ENCODE measurements around the gene CACNG4.
"Not testable (repeated sequence)": the region's sequence is repeated elsewhere in the genome, so short reads cannot be mapped to it uniquely, and the experiment has no call there.

Gene CACNG4

GRCh38 chr17:66966298-66966697 is 1.8 kb downstream of the CACNG4 start:
- no peak for DNase-seq

DNA sequence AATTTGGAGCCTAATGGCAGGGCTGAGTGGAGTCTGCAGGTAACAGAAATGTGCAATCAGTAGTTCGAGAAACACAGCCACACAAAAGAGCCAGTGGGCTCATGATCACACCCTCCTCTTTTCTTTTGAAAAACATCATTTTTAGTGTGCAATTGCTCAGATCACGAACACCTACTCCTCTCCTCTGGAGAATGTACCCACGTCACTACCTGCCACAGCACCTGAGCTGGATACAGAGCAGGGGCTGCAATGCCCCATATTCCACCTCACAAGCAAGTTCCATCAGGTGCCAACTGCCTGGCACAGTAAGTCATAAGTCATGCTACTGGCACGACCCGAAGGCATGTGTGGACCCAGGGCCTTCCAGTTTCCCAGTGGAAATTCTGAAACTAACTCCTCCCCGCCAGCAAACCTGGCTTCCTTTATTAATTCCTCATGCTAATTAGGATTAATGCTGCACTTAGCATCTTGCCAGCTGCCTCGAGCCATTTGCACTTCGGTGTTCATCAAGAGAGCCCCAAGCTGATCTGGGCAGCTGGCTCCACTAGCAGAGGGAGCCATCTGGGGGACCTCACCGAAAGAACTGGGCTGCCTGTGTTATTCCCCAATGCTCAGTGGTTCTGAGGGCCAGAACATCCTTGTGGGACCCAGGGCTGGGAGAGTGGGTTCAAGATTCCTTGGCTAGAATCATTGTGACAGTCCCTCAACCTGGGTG is 2.4 kb downstream of the CACNG4 start:
- DNase-seq = no peak

DNA sequence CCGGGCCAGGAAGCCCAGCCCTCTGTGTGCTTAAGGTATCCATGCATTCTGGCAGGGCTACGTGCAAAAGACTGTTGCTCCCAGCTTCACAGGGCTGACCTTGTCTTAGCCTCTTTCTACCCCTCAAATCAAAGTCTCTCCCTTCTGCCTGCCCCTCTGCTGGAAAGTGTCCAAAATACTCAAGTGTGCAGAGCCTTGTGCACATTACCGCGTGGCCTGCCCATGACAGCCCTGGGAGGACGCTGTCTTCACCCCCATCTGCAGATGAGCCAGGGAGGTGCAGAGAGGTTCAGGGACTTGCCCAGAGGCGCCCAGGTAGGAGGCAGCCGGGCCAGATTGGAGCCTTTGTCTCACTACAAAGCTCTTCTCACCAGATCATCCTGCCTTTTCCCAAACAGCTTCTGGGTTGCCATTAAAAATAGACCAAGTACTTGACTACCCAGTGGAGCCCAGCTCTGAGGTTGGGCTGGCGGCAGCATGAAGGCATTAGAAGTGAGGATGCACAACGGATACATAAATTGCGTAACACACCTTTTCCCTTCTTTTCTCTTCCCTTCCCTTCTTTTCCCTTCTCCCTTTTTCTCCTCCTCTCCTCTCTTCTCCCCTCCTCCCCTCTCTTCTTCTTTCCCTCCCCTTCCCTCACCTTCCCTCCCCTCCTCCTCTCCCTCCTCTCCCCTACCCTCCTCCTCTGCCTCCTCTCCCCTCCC is 3.5 kb downstream of the CACNG4 start:
- DNase-seq = no peak

- DNase-seq = no peak
Observed at GRCh38 chr17:66968916-66969315, 4.4 kb downstream of the CACNG4 start.

DNA sequence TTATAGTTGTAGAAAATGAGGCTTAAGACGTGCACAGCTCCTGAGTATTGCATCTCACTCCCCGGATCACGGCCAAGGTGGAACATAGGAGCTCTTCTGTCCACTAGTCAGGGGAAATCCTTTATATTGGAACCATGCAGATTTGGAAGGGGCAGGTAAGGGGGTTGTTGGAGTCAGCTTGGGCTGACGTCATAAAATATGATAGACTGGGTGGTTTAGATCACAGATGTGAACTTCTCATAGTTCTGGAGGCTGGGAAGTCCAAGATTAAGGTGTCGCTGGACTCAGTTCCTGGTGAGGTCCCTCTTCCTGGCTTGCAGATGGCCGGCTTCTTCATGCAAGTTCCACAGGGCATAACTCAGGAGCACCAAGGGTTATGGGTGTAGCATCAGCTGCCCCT is 5.6 kb downstream of the CACNG4 start:
- DNase-seq = no peak

- DNase-seq = no peak
Observed at GRCh38 chr17:66970797-66971196, 6.3 kb downstream of the CACNG4 start.

- DNase-seq = no peak
Observed at GRCh38 chr17:66971264-66971663, 6.8 kb downstream of the CACNG4 start.

DNA sequence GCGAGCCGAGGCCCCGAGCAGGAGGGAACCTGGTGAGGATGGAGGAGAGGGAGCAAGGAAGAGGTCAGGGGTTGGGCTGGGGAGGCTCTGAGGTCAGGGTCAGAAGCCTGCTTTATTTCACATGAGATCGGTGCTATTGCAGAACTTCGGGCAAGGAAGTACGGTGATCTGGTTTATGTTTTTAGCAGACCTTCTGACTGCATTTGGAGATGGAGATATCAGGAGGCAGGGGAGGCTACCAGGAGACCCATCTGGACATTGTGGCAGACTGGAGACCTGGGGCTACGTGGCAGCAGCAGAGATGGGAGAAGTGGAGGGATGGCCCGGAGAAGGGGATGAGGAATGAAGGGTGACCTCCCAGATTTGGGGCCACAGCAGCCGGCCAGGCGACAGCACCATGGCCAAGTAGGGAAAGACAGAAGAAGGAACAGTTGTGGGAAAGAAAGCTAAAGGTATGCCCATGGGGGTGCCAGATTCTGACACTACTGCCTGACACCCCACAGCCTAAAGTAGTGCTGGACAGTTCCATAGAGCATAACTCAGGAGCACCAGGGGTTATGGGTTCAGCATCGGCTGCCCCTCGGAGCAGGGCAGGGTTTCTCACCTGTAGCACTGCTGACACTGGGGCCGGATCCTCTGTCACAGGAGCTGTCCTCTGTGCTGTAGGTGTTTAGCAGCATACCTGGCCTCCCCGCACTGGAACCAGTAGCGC is 7.4 kb downstream of the CACNG4 start:
- DNase-seq = no peak

DNA sequence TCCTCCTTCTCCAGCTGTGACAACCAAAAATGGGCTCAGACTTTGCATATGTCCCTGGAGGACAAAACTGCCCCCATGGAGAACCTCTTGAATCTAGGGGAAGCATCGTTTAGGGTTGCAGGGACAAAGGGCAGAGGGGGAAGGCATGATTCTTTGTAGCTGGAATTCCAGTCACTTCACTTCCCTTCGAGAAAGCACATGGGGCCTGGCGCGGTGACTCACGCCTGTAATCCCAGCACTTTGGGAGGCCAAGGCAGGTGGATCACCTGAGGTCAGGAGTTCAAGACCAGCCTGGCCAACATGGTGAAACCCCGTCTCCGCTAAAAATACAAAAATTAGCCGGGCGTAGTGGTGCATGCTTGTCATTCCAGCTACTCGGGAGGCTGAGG is 7.9 kb downstream of the CACNG4 start:
- not testable (repeated sequence) for DNase-seq

DNA sequence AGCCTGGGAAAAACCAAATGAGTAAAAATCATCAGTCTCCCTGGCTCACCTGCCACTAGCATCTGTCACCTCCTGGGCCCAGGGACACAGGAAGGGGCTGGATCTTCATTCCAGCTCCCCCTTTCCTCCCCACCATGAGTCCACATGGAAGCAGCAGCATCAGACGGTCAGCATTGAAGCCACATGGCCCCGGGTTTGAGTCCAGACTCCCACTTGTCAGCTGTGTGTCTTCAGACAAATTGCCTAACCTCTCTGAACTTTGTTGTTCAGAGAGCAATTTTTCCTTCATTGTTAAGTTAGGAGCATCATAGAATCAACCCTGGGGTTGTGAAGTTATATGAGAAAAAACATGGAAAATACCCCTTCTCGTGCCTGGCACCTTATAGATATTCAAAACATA is 10.7 kb downstream of the CACNG4 start:
- no peak for DNase-seq

DNA sequence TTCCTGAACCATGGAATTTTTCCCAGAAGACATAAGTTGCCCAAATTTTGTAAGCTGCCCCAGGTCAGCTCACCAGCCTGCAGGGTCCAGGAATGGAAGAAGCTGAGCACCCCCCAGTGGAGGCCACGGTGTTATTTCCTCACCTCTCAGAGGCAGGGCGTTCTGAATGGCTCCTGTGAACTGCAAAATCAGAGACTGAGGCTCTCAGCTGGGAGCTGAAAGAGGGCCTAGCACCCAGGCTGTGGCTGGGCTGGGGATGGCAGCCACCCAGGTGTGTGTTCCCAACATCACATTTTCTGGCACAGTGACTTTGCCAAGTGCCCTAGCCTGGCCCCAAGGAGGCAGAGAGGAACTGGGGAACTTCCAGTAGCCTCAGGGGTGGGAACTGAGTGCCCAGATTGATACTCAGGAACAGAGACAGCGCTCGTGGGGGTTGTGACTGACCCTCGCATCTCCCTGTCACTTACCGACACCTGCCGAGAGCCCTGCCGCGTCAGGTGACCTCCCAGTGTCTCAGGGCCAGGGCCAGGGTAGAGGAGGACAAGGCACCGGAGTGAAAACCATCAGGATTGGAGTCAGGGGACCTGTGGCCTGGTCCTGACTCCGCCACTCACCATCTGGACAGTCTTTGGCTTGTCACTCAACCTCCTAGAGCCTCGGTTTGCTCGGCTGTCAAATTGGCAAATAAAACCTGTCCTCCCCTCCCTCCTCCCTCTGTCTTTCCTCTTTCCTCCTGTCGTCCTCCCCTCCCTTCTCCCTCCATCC is 11.3 kb downstream of the CACNG4 start:
- peak in 1 of 2 experiments; percentile 20 for DNase-seq

DNA sequence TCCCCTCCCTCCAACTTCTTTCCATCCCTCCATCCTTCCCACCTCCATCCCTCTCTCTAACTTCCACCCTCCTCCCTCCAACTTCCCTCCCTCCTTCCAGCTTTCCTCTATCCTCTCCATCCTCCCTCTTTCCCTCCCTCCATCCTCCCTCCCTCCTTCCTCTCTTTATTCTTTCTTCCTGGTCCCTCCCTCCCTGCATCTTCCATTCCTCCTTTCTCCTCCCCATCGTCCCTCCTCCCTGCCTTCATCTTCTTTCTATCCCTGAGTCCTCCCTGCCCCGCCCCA is 11.8 kb downstream of the CACNG4 start:
- no peak for DNase-seq

- DNase-seq = no peak
Observed at GRCh38 chr17:66976781-66977201, 12.3 kb downstream of the CACNG4 start.

DNA sequence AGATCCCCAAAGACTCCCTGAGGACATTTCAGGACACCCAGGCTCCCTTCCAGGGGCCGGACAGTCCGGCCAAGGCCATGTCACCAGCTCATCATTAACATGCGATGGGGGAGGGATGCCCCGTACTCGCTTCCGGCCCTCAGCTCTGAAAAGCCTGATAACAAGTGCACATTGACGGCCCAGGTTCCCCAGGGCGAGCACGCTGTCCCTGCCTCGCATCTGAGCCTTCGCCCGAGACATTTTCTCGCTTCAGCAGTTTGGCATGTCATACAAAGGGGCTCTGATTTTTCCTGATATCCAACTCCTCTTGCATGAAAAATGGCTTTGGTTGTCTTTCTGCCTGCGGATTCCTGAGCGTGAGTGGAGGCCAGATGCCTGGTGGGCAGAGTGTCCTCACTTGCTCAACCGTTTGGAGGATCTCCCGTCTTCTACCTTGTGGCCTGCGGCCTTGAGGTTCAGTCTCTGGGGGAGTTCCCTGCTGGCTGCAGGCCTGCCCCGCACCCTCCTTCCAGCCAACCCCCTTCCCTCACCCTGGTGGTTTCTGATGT is 14.1 kb downstream of the CACNG4 start:
- DNase-seq = no peak

GRCh38 chr17:66980896-66981295 is 16.4 kb downstream of the CACNG4 start:
- DNase-seq = no peak

- no peak for DNase-seq
Observed at GRCh38 chr17:66981983-66982508, 17.5 kb downstream of the CACNG4 start.

DNA sequence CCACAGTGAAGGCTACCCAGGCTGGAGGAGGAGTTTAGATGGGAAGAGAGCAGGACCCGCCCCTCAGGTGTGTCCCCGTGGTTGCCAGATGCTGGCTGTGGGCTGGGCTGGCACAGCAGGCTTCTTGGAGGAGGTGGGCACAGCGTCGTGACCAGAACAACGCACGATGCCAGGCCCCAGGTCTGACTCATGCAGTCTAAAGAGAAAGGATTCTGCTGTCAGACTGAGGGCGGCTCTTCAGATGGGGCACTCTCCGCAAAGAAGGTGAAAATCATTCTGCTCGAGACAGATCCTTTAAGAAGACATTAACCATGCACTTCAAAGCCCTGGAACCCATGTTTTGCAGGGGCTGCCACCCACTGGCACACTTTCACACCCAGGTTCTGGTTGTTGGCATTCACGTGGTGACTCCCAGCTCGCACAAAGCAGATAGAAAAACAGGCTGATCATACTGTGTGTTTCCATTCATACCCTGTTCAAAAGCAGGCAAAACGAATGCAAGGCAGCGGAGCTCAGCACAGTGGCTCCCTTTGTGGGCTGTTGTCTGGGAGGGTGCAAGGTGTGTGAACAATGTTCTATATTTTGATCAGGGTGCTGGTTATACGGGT is 19.0 kb downstream of the CACNG4 start:
- DNase-seq = no peak

DNA sequence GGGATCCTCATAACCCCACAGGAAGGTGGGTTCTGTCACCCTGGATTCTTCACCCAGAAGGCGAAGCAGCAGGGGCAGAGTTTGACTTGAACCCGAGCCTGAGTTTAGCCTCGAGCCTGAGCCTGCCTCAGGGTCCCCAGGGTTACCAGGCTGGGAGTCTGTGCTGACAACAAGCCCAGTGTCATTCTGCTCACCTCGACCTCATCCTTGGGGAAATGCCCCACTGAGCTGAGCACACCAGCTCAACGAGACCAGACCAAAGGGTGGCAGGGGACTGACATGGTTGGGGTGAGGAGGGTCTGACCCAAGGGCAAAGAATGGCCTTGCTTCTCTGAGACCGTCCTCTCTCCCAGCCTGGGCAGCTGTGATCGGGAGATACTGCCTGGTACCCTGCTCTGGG is 20.2 kb downstream of the CACNG4 start:
- no peak for DNase-seq

DNA sequence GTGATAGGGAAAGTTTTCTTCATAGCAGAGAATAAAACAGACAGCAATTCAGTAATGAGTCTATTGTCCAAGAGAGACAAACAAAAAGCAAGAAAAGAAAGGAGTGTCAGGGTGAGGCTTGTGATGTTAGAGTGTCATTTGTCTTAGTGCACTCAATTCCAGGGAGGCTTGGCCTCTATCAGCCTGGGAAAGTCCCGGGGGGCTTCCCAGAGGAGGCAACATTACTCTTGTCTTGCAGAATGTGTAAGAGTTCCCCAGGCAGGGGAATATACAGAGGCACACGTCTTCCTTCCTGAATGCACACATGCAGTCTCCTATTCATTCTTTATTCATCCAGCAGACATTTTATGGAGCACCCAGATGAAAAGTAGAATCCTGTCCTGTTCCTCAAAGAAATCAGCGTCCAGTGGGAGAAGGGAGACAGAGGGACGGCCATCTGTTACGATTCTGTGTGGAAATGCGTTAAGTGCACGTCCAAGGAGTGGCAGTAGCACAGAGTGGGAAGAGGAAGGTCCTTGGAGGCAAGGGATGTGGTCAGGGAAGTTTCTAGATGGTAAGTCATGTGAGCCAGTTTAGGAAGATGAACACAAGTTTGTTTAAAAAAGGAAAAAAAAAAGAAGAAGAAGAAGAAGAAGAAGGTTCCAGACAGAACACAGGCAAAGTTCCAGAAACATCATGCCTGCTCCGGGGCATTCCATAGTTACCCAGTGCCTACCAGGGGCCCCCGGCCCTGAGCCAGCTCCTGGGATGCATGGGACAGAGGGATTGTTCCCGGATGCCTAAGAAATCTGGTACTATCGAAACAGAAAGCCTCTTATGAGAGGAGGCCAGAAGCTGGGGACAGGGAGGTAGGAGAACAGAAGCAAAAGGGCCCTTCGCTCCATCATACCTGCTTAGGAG is 21.1 kb downstream of the CACNG4 start:
- DNase-seq = no peak

- no peak for DNase-seq
Observed at GRCh38 chr17:66986659-66987058, 22.2 kb downstream of the CACNG4 start.

DNA sequence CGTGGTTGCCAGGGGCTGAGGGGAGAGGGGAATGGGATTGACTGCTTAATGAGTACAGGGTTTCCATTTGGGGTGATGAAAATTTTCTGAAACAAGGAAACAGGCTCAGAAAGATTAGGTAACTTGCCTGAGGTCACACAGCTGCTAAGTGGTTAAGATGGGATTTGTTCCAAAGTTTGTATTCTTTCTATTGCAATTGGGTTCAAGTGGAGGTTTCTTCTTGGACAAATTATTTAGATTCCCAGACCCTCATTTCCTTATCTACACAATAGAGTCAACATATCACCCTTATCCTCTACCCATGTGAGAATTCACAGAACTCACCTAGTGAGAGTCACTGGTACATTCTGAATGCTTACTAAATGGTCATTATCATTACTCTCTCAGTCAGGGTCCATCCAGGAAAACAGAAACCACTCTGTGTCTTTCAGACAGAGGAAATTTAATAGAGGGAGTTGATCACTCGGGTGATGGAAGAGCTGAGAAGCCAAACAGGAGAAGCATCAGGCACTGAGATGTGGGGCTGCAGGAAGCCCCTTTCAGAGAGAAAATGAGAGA is 22.6 kb downstream of the CACNG4 start:
- DNase-seq = no peak
